Ammon's horn (tissue), 1 donor: ENCODE data around the gene TPST1.
"Not testable (repeated sequence)": the region's sequence is repeated elsewhere in the genome, so short reads cannot be mapped to it uniquely, and the experiment has no call there.

ENCODE experiments used
- DNase-seq: peaks from one replicate; pipeline ENCODE4 v3.0.0-alpha.2; 2016; ENCODE audit warnings: low spot score

Gene TPST1

DNA sequence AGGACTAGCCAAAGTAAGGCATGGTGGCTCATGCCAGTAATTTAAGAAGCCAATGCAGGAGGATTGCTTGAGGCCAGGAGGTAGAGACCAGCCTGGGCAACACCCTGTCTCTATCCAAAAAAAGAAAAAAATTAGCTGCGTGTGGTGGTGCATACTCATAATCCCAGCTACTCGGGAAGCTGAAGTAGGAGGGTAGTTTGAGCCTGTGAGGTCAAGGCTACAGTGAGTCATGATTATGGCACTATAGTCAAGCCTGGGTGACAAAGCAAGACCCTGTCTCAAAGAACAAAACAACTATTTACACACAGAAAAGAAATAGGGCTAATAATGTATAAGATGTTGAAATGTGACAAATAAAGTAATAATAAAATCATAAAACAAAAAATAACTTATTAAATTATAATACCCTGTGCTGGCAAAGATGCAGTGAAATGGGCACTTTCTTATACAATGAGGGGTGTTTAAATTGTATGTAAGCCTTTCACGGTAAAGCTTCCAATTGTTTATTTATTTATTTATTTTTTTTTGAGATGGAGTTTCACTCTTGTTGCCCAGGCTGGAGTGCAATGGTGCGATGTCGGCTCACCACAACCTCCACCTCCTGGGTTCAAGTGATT lies 175.2 kb downstream of the TPST1 start:
- DNase-seq, result no peak

DNA sequence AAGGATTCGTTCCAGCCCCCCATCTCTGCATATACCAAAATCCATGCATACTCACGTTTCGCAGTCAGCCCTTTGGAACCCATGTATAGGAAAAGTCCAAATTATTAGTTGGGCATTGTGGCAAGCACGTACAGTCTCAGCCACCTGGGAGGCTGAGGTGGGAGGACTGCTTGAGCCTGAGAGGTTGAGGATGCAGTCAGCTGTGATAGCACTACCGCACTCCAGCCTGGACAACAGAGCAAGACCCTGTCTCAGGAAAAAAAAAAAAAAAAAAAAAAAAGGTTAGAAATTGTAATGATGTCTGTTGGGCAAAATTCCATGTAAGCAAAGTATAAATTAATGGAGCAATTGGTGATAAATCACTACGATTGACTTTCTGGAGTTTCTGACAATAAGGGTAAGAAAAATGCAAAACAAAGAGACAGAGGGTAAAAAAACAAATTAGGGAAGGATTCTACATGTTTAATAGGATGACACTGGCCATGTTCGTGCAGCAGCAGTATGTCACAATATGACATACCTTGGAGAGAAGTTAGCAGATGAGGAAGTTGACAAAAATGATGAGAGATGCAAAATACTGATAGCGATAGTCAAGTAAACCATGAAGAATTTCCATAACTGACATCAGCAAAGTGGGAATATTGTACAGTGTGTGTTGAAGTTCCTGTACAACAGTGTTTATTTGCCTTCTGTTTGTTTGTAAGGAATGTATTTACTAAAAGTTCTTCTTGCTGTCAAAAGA lies 177.2 kb downstream of the TPST1 start:
- DNase-seq, result not testable (repeated sequence)

DNA sequence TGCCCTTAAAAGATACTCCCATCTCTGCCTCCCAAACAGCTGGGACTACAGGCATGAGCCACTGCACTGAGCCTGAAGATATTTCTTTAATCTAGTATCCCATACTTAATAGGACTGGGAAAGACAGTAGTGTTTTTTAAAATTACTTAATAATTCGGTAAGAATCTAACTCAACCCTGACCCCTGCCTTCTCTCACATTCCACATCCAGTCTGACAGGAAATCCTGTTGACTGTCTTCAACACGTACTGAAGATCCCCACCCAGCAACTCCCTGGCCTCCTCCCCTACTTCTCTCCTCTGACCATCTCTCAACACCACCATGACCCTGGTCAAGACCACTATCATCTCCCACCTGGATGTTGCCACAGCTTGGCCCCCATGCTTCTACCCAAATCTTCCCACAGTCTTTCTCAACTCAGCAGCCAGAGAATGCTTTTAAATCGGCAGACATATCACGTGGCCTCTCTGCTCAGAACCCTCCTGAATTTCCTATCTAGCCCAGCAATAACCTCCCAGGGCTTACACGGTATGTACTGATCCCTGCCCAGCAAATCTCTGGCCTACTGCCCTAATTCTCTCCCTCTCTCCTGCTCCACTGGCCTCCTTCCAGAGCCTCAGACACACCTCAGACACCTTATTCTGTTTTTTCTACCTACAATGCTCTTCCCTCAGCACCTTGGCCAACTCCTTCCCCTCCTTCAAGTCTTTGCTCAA lies 180.2 kb downstream of the TPST1 start:
- DNase-seq, result not testable (repeated sequence)

DNA sequence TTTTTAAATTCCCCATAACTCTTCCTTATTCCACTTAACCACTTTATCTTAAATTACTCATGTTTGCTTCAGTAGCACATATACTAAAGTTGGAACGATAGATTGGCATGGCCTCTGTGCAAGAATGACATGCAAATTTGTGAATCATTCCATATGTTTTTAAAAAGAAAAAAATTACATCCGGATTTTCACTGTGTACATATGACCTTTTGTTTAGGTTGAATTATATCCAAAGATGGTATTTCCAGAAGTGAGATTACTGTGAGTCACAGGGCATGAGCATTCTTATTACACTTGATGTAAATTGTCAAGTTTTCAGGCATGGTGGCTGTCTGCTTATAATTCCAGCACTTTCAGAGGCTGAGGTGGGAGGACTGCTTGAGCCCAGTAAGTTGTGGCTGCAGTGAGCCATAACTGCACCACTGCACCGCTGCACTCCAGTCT lies 190.0 kb downstream of the TPST1 start:
- DNase-seq, result not testable (repeated sequence)

DNA sequence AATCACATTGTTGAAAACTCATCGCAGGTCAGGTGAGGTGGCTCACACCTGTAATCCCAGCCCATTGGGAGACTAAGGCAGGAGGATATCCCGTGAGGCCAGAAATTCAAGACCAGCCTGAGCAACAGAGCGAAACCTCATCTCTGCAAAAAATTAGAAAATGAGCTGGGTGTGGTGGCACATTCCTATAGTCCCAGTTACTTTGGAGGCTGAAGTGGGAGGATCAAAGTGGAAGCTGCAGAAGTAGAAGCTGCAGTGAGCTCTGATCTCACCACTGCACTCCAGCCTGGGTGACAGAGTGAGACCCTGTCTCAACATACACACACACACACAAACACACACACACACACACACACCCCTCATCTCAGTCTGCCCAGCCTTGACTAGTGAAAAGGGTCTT lies 190.9 kb downstream of the TPST1 start:
- DNase-seq, result not testable (repeated sequence)

DNA sequence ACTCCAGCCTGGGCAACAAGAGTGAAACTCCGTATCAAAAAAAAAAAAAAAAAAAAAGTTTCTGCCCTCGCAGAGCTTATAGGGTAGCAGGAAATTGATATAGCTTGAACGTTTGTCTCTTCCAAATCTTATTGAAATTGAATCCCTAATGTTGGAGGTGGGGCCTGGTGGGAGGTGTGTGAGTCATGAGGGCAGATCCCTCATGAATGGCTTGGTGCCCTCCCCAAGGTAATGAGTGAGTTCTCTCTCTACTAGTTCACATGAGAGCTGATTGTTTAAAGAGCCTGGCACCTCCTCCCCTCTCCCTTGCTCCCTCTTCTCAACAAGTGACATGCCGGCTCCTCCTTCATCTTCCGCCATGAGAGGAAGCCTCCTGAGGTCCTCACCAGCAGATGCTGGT lies 193.7 kb downstream of the TPST1 start:
- DNase-seq, result not testable (repeated sequence)

DNA sequence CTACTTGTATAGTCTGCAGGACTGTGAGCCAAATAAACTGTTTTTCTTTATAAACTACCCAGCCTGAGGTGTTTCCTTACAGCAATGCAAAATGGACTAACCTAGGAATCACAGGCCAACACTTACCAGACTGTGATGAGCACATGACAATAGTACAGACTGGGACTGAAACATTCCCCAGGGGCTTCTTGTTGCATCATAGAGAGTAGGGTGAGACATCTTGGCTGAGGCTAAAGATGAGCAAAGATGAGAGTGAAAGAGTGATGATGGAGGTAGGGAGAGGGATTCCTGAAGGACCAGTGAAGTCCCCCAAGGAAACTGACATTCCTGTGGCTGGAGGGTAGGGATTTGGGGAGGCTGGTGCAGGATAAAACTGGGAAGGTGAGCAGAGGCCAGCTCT lies 194.4 kb downstream of the TPST1 start:
- DNase-seq, result no peak

DNA sequence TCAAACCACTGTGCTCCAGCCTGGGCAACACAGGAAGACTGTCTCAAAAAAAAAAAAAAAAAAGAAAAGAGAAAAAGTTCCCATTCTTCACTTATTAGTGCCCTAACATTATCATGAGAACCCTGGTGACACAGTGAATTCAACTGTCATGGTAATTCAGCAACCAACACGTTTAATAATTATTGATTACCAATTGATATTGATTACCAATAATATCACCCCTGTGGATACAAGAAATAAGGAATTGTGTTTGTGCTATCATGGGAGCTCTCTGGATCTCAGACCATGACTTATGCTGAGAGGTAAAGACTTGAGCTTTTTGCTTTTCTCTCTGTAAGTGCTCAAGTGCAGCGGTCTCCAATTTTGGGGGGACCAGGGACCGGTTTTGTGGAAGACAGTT lies 195.3 kb downstream of the TPST1 start:
- DNase-seq, result no peak

DNA sequence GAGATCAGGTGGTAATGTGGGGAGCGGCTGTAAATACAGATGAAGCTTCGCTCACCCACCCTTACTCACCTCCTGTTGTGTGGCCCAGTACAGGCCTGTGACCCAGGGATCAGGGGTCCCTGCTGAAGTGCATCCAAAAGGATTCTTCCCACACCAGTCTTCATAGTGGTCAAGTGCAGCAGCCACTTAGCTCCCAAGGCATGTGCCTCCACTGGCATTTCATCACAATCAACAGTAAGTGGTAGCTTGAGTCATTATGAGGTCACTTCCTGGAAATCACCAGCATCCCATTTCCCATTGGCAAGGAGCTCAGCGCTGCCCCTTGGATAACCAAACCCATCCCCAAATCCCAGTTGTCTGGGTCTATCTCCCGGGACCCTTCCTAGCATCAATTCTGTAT lies 196.0 kb downstream of the TPST1 start:
- DNase-seq, result not testable (repeated sequence)

DNA sequence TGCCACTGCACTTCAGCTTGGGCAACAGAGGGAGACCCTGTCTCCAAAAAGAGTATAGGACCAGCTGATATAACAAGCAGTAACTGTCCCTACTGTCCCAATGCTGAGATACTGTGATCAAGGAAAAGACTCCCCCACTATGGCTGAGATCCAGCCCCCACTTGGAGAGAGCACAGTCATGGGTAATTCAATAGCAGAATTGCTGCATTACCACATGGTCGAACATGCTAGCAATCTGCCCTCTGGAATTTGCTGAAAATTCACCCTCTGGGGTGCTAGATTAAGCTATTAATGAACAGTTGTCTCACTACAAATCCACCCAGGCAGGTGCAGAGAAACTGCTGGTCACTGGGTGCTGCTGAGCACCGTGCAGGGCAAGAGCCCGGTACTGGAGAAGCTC lies 196.8 kb downstream of the TPST1 start:
- DNase-seq, result not testable (repeated sequence)

DNA sequence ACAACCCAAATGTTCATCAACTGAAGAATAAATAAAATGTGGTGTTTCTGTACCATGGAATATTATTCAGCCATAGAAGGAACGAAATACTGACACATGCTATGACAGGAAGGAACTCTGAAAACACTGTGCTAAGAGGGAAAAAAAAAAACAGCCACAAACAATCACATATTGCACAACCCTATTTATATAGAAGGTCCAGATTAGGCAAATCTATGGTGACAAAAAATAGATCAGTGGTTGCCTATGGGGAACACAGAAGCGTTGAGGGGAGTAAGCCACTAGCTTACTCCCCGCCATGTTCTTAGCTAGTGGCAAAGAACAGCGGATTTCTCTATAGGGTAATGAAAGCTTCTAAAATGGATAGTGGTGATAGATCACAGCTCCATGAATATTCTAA lies 198.4 kb downstream of the TPST1 start:
- DNase-seq, result no peak

DNA sequence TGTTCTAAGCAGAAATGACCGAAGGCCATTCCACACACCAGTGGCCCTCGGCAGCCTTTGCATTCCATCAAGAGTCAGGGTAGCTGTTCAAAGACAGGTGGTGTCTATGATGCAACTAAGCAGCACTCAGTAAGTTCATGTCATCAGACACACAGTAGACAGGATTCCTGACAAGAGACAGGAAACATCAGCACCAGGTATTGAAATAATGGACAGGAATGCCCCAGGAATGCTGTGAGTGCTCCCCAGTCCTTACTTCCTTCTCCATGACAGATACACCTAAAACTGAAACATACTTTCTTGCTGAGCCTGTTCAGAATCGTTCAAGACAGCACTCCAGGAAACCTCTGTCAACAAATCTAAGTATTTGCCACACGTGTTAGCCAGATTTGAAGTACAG lies 204.4 kb downstream of the TPST1 start:
- DNase-seq, result no peak
